NK-92 treated with Interleukin-12 subunit alpha and Interleukin-12 subunit beta, amount 100 ng/mL, for 24 hours (cell line): ENCODE measurements around the gene PER3.

Experiments
- DNase-seq: peaks from one replicate; lab custom pipeline; 2025; lab: John Stamatoyannopoulos, UW

Gene PER3

DNA sequence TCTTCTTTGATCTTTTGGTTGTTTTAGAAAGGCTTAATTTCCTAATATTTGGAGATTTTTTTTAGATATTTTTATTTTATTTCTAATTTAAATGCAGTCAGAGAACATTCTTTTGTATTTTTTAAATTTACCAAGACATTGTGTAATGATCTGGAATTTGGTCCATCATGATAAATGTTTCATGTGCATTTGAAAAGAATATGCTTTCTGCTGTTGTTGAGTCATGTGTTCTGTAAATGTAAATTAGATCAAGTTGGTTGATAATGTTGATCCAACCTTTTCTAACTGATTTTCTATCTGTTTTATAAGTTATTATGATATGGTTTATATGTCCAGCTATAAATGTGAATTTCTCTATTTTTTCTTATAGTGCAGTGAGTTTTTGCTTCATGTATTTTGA lies 48.9 kb downstream of the PER3 start:
- DNase-seq = no peak

DNA sequence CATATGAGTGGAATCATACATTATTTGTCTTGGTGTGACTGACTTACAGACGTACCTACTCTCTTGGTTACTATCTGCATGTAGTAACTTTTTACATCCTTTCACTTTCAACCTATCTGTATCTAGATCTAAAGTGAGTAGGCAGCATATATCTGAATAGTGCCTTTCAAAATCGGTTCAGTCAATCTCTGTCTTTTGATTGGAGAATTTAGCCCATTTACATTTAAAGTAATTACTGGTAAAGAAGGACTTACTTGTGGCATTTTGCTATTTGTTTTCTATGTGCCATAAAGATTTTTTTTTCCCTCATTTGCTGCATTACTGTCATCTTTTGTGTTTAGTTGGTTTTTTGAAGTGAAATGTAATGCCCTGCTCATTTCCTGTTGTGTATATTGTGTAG lies 54.6 kb downstream of the PER3 start:
- no peak for DNase-seq

DNA sequence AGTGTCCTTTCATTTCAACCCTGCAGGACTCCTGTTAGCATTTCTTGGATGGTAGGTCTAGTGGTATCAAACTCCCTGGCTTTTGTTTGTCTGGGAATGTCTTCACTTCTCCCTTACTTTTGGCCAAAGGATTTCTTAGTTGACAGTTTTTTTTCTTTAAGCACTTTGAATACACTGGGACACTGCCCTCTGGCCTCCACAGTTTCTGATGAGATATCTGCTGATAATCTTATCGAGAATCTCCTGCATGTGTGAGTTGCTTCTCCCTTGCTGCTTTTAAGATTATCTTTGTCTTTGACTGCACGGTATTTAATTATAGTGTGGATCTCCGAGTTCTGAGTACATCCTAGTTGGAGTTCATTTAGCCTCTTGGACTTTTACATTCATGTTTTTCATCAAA lies 55.4 kb downstream of the PER3 start:
- no peak for DNase-seq

DNA sequence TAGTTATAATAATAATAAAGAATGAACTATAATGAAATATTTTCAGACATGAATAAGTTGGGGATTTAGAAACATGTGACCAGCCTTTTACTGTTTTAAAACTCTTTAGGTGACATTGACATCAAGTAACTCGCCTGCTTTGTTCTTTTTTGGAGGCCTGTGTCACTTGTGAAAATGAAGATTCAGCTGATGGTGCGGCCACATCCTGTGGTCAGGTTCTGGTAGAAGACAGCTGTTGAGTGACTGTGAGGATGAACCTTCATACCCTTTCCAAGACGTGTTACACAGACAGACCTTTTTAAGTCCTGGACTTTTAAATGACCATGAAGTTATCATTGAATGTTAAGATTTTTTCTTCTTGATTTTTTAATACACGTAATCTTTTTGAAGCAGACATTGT lies 58.4 kb downstream of the PER3 start:
- DNase-seq = no peak

DNA sequence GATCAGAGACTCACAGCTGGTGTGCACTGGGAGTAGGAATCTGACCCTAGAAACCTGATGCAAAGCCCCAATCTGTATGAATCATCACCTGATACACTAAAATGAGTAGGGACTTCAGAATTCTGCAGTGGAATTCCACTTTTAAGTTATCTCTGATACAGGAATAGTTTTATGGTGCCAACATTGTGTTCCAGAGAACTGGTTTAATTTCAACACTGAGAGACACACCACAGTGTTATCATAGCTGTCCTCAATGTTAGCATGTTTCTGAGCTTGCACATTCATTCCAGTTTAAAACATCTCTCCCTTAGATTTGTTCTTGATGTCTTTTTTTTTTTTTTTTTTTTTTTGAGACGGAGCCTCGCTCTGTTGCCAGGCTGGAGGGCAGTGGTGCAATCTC lies 61.7 kb downstream of the PER3 start:
- no peak for DNase-seq

DNA sequence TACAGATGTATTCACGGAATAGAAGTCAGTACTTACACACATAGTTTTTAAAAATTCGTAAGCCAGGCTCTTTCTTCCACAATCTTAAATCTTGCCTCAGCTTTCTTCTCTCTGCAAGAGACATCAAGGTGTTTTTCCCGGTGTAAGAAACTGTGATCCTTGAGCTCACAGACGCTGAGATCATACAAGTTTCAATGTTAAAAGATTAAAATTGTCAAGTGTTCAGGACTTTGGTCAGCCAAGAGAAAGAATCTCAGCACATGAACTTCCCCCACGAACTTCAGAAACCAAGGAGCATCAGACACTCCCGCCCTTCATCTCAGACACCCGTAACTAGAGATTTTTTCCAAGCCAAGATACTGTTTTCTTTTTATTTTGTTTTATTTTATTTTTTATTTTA lies 62.6 kb downstream of the PER3 start:
- no peak for DNase-seq

DNA sequence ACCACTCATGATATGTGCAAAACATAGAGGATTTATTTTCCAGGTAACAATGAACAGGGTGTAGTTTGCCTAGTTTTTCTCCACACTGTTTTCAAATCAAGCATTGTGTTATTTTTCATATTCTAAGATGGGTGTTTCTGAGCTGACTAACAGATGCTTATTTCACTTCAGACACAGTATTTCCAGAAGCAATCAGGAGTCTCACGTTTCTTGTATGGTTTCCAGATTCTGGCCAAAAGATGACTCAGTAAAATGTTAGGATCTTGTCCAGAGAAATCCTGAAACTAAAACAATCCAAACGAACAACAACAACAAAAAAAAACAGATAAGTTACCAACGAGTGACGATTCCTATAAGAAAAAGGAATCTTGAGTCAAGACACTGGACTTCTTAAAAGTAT lies 63.5 kb downstream of the PER3 start:
- no peak for DNase-seq

DNA sequence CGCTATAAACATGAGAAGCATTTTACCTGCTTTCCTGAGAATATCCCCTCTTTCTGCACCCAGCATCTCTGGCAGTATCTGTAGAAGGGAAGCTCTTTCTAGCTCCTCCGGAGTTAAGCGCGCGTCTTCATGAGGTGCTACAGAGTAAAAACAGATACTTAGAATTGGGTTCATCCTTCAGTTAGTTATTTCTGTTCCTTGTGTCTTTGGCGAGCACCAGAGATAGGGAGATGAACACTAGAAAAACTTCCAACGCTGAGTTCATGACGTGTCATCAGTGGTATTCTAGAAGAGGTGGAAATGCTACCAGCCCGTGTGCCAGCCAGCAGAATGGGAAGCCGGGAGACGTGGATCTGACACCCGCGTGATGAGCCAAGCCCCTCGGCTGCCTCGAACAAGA lies 66.7 kb downstream of the PER3 start:
- DNase-seq = no peak

DNA sequence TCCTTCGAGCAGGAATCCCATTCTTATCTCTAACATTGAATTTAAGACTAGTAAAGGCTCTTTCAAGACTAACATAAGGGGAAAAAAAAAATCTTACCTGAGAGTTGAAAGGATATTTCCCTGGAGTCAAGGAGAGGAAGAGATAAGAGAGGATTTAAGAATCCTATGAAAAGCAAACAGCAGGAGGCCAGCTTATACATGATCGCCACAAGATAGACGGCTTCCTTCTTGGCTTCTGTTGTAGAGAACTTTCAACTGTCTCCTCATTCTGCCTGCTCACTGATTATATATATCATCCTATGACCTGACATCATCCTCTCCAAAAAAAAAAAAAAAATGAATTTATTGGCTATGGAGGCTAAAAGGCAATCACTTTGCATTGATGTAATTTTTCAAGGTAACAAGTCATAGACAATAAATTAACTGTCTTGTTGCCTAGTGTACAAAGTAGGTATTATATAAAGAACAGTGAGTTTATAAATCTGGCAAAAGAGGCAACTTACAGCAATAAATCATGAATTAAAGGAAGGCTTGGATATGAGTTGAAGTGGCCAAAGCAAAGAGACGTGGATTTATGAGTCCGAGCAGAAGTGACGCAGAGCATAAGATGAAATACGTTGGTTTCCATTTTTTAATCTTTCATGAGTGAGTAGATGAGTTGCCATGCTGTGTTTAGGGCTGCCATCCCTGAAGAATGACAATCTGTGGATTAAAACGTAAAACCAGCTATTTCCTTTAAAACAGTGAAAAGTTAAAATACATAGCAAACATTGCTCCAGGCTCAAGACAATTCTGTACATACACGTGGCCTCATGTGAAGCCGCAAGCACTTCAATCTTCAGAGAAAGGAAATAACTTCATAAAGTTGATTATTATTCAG lies 69.0 kb downstream of the PER3 start, which contains the start of gene UTS2:
TSS of gene UTS2 (minus strand) at position 262 of the 880 bp plus-strand sequence. CDS start at position 200, 62 bp downstream.
- DNase-seq = no peak

DNA sequence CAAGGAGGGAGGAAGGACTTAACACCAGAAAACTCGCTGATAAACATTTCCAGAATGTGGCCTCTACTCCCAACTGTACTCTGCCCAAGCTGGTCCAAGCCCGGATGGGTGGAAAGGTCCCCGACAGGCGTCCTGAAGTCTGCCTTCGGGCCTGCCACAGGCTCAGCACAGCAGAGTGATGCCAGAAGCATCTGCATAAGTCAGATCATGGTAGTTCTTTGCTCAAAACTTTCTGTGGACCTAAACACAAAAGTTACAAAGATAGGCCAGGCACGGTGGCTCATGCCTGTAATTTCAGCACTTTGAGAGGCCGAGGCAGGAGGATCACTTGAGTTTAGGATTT lies 69.6 kb downstream of the PER3 start:
- DNase-seq = no peak

DNA sequence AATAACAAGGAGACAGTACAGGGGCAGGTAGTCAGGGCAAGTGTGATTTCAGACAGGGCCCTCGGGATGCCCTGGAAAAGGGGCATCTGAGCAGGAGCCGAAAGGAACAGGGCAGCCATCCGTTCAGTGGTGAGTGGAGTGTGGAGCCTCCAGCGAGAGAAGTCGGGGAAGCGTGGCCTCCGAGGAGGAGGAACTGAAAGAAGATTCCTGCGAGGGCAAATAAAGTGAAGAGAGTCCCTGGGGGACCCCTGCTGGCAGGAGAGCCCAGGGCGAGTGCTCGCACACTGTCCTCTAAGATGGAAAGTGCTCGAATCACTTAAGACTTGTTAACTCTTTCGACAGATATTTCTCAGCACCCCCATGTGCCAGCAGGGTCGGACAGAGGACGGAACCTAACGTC lies 72.3 kb downstream of the PER3 start:
- DNase-seq = no peak

DNA sequence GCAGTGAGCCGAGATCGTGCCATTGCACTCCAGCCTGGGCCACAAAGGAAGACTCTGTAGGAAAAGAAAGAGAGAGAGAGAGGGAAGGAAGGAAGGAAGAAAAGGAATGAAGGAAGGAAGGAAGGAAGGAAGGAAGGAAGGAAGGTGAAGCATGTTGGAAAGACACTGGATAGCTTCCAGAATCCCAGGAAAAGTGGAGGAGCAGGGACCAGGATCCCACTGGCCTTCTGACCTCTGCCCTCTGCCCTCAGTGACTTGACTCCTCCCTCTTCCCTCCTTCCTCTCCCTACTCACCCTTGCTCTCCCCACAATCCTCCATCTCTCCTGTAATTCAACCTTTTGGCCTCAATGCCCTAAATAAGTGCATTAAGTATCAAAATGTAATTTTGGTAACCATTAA lies 72.9 kb downstream of the PER3 start:
- DNase-seq = no peak

DNA sequence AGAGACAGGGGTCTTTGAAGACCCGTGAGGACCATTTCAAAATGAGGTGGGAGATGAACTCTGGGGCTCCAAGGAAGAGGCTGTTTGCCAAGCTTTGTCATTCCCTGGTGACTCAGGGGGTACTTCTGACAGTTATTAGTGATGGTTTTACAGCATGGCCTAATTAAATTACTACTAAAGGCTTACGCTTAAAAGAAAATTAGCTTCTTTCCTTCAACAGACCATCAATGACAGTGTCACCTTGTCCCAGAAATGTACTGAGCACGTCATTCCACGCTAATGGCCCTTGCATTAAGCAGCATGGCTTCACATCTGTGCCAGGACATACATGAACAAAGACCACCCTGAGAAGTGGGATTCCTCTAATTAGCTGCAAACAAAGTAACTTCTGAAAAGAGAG lies 73.9 kb downstream of the PER3 start:
- DNase-seq = no peak

DNA sequence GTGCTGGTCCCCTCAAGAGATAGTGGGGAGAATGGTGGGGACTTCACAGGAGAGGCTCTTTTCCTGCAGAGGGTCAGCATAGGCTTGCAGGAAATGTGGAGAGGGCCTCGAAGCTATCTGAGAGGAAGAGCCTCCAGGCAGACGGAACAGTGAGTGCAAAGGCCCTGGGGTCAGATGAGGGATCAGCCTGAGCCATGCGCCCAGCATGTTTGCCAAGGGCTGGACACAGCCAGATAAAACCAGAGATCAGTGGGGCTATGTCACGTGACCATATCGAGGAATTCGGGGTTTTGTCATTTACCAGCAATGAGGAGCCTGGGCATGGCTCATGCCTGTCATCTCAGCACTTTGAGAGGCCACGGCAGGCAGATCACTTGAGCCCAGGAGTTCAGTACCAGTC lies 75.3 kb downstream of the PER3 start:
- no peak for DNase-seq

DNA sequence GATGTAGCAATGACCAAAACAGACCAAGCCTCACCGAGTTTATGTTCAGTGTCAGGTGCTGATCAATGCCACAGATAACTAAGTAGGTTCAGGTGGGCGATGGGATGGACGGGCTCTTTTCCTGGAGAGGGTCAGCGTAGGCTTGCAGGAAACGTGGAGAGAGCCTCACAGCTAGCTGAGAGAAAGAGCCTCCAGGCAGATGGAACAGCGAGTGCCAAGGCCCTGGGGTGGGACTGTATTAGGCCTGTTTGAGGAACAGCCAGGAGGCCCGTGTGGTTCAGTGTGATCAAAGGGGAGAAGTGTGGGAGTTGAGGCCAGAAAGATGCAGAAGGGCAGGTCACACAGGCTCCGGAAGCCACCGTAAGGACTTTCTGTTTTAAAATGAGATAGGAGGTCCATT lies 76.0 kb downstream of the PER3 start:
- no peak for DNase-seq

DNA sequence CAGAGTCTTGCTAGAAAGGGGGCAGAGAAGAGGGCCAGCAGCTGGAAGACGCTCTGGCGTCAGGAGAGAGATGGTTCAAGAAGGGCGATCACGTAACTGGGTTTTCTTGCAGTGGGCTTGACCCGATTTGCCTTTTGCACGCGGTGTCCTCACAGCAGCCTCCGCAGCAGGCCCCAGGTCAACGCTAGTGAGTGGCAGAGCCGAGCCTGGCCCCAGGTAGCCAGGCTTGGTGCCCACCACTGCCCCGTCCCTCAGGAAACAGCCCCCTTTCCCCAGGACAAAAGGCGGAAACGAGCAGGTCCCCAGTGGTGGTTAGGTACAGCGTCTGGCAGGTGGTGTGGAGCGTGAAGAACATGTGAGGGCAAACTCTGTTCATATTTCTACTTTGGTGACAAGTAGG lies 77.4 kb downstream of the PER3 start:
- no peak for DNase-seq

DNA sequence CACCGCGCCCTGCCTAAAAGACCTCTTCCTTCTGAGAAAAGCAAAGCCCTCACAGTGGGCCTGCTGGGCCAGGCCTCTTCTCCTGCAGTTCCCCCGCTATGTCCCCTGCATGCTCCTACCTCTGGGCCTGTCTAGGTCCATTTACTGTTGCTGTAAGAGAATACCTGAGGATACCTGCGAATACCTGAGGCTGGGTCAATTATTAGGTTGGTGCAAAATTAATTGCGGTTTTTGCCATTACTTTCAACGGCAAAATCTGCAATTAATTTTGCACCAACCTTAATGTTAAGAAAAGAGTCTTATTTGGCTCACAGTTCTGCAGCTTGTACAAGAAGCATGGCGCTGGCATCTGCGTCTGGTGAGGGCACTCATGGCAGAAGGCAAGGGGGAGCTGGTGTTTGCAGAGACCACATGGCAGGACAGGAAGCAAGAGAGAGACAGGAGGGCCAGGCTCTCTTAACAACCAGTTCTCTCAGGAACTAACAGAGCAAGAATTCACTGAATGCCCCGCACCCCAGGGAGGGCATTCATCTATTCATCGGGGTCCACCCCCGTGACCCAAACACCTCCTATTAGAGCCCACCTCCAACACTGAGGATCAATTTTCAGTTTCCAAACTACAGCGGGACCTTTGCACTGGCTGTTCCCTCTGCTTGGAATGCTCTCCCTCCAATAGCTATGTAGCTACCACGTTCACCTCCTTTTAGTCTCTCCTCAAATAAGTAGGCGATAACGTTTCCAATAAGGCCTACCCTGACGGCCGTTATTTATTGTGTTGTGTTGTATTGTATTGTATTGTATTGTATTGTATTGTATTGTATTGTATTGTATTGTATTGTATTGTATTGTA lies 78.3 kb downstream of the PER3 start:
- no peak for DNase-seq

DNA sequence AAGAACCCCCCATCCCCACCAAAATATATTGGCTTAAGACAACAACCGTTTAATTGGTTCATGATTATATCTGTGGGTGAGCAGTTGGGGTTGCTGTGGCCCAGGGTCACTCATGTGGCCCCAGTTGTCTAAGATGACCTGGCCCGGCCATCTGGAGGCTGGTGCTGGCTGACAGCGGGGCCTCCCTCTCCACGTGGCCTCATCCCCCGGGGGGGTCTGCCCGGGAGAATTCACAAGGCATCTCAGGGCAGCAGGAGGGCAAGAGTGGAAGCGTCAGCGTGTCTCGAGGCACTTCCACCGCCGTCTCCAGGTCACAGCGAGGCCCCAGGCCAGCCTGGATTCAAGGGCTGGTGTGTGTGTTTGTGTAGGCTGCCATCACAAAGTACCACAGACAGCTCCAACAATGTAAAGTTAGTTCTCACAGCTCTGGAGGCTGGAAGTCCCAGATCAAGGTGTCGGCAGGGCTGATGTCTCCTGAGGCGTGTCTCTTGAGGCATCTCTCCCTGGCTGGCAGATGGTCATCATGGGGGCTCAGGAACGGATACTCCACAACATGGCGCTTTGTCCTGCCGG lies 79.8 kb downstream of the PER3 start:
- no peak for DNase-seq

DNA sequence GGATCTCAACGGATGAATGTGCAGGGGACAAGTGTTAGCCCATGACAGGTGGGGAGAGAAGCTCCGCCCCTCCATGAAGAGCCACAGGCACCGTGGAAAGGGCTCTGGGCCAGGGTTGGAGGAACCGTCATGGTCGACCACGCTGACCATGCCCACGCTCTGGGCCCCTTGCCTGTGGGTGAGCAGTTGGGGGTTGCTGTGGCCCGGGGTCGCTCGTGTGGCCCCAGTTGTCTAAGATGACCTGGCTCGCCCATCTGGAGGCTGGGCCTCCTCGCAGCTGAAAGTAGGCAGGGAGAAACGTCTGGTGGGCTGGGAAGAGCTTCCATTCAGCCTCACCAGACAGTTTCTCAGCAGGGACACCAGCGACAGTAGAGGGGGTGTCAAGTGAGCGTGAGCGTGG lies 81.9 kb downstream of the PER3 start:
- no peak for DNase-seq

DNA sequence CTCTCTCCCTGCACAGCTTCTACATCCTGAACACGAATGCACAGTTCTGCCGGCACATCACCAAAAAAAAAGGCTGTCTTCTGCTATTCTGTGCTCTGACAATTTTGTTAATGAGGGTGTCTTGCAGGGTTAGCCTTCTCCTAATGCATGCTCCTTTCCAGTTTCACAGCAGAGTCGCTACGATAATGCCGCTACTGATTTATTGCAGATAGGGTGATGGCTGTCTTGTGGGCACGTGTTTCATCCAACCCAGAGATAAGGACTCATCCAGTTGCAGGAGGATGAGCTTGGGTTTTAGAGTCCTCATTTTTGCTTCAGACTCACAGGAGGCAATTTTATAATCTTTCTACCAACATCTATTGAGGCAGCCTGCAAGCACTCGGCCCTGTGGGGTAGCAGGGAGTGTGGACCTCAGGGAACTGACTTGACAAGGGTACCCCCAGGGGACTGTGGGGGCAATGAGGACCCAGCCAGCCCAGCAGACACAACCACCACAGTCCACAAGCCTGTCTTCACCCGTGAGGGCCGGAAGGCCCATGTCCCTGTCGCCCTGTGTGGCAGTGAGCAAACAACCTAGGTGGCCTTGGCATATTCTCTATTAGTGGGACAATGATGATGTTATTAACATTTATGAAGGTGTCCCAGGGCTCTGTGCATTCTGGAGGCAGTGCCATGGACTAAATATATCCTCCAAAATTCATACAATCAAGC lies 84.1 kb downstream of the PER3 start:
- no peak for DNase-seq

DNA sequence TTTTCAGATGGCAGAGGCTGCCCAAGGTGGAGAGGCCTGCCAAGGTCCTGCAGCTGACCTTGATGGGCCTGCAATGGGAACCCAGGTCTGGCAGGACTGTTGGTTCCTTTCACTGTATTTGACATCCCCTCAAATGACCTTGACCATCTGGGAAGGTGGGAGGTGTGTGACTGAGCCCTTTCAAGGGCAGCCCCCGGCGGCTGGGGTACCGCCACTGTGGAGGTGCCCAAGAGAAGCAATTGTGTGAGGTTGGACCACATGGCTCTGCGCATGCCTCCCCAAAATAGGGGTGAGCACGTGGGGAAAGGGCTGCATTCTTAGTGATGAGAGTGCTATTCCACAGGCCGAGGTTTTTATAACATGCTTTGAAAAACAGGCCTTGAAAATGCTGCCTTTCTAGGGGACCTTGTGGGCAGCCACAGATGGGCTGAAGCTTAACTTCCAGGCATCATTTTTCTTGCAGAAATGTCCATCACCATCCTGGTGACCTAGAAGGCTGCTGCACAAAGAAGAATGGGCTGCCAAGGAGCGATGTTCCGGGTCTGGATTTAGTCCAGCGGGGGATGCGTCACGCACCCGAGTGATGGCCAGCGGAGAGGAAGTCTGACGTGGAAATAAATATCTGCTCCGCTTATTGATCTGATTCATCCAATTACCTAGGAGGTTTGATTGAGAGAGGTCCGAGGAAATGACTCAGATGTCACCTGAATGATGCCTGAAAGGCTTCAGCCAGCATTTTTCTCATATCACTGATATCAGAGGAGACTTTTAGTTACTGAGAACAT lies 85.2 kb downstream of the PER3 start:
- no peak for DNase-seq

DNA sequence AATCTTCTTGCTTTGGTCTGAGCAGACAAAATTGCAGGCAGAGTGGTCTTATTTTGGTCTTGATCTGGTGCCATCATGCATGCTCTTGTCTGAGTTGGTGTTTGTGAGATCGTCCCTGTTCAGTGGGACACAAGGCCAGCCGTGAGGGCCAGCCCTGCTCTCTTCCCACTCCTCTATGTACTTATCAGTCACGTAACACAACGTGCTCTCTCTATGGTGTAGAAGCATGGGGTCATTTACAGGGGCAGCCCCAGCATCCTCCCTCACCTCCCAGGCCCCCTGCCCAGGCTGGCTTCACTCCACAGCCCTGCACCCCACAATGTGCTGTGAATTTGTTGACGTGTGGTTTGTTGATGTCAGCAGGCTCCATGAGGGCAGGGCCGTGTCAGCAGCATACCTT lies 87.0 kb downstream of the PER3 start:
- DNase-seq = no peak
